Activated T-helper 1 cell treated with anti-CD3 and anti-CD28 coated beads, Interleukin-2, amount 50 U/mL, for 16 hours (primary cell): ENCODE results near the gene COL9A3.

Experiments used
- DNase-seq, 2 donors: peaks; one replicate each; pipeline ENCODE4 v3.0.0-alpha.2; 2020; ENCODE audit warnings: low read depth in 1 of 2, low spot score in 1 of 2

Gene COL9A3

GRCh38 chr20:62809530-62810428 lies 7.1 kb upstream of the COL9A3 start:
- DNase-seq, result no peak

GRCh38 chr20:62811320-62811719 lies 5.5 kb upstream of the COL9A3 start:
- no peak for DNase-seq

- DNase-seq, result no peak
Observed at GRCh38 chr20:62811720-62812119, 5.1 kb upstream of the COL9A3 start.

GRCh38 chr20:62812181-62812906 lies 4.5 kb upstream of the COL9A3 start:
- no peak for DNase-seq

- no peak for DNase-seq
Observed at GRCh38 chr20:62812907-62813200, 4.0 kb upstream of the COL9A3 start.

- DNase-seq, result no peak
Observed at GRCh38 chr20:62813588-62813987, 3.3 kb upstream of the COL9A3 start.

GRCh38 chr20:62814060-62814708 lies 2.7 kb upstream of the COL9A3 start:
- DNase-seq, result no peak

- no peak for DNase-seq
Observed at GRCh38 chr20:62814709-62815065, 2.2 kb upstream of the COL9A3 start.

- DNase-seq, result no peak
Observed at GRCh38 chr20:62815066-62815991, 1.5 kb upstream of the COL9A3 start.

GRCh38 chr20:62816031-62816883 lies 593 bp upstream of the COL9A3 start:
- no peak for DNase-seq

GRCh38 chr20:62817975-62818591 lies 1.2 kb downstream of the COL9A3 start:
- no peak for DNase-seq

- DNase-seq, result no peak
Observed at GRCh38 chr20:62818592-62819493, 2.0 kb downstream of the COL9A3 start.

- DNase-seq, result no peak
Observed at GRCh38 chr20:62819494-62820174, 2.8 kb downstream of the COL9A3 start.

GRCh38 chr20:62820208-62820961 lies 3.5 kb downstream of the COL9A3 start:
- DNase-seq, result no peak

GRCh38 chr20:62820962-62821725 lies 4.3 kb downstream of the COL9A3 start:
- no peak for DNase-seq

- DNase-seq, result no peak
Observed at GRCh38 chr20:62821726-62822210, 4.9 kb downstream of the COL9A3 start.
